ENCODE measurements around the gene PPP6C.
"Not testable (repeated sequence)": the region's sequence is repeated elsewhere in the genome, so short reads cannot be mapped to it uniquely, and the experiment has no call there.

The PPP6C gene

DNA sequence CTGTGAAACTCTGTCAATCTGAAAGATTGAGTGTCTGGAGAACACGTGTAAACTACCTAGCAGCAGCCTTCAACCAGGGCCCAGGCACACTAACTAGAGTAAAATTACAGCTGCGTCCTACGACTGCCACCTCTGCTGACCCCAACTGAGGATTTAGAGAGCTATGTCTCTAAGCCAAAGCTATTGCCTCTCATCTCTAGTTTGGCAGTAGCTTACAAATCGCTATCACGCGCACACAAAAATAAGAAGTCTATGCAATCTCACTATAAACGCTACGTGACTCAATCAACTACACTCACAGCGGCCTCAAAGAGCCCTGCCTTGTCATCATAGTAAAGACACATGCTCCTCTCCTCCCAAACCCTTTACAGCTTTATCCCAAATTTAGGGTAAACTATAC lies 8.7 kb downstream of the PPP6C start:
- DNase-seq, result no peak

GRCh38 chr9:125179776-125180175 lies 9.8 kb downstream of the PPP6C start:
- DNase-seq, result not testable (repeated sequence)

- no peak for DNase-seq
These were observed 11.7 kb downstream of the PPP6C start for GRCh38 chr9:125177888-125178287.

GRCh38 chr9:125176636-125177035 lies 13.0 kb downstream of the PPP6C start:
- DNase-seq, result no peak

DNA sequence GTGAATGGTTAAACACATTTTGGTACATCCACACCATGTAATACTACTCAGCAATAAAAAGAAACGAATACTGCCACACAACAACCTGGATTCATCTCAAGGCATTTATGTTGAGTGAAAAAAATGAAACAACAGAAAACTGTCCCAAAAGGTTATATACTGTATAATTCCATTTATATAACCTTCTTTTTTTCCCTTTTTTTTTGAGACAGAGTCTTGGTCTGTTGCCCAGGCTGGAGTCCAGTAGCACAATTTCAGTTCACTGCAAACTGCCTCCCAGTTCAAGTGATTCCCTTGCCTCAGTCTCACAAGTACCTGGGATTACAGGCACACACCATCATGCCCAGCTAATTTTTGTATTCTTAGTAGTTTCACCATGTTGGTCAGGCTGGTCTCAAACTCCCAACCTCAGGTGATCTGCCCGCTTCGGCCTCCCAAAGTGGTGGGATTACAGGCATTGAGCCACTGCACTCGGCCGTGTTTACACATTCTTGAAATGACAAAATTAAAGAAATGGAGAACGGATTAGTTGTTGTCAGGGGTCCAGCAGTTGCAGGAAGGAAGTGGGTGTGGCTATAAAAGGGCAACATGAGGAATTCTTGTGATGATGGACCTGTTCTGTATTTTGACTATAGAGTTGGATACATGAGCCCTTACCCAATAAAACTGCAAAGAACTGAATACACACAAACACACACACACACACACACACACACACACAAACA lies 17.4 kb downstream of the PPP6C start:
- no peak for DNase-seq

DNA sequence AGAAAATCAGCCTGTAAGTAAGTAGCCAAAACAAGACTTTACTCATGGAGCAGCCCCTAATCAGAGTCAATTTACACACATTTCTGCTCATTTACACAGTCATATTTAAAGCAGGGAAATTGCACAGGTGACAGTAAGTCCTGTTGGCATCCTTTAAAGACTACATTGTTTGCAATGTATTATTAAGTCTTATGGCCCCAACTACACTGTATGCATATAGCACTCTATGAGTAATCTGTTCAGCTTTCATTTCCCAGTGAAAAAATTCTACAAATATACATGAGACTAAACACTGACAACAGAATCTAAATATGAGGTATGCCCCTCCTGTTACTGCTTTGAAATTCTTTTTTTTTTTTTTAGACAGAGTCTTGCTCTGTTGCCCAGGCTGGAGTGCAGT lies 19.7 kb downstream of the PPP6C start:
- DNase-seq, result no peak

DNA sequence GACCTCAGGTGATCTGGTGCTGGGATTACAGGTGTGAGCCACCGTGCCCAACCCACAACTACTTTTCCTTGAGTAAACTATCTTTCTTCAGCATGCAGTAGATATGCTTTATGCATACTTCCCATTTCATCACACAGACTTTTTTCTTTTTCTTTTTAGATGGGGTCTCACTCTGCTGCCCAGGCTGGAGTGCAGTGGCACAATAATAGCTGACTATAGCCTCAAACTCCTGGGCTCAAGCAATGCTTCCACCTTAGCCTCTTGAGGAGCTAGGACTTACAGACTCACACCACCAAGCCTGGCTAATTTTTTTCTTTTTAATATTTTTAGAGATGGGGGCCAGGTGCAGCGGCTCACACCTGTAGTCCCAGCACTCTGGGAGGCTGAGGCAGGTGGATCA lies 22.8 kb downstream of the PPP6C start:
- DNase-seq, result no peak

DNA sequence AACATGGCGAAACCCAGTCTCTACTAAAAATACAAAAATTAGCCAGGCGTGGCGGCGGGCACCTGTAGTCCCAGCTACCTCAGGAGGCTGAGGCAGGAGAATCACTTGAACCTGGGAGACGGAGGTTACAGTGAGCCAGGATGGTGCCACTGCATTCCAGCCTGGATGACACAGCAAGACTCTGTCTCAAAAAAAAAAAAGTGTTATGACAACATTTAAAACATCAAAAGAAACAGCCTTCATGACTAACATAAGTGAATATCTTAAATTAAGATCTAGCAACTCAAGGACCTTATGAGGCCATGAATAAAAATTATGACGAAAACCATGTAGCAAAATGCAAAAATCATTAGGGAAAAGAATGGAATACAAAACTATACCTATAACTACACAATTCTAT lies 26.7 kb downstream of the PPP6C start:
- not testable (repeated sequence) for DNase-seq

- no peak for DNase-seq
These were observed 28.2 kb downstream of the PPP6C start for GRCh38 chr9:125161284-125161918.

GRCh38 chr9:125160750-125161149 lies 28.9 kb downstream of the PPP6C start:
- DNase-seq, result no peak

DNA sequence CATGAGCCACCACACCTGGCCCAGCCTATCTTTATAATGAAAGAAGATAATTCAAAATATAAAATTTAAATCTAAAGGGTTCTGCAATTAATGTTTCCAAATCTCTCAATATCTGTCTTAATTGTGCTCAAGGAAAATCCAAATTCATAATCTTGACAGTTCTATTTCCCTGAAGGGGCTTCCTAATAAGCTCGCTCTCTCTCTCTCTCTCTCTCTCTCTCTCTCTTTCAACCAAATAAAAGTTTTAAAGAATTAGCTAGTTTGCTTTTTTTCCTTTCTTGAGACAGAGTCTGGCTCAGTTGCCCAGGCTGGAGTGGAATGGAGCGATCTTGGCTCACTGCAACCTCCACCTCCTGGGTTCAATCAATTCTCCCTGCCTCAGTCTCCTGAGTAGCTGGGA lies 33.1 kb downstream of the PPP6C start:
- DNase-seq, result no peak

GRCh38 chr9:125153712-125154367 lies 35.8 kb downstream of the PPP6C start:
- no peak for DNase-seq

DNA sequence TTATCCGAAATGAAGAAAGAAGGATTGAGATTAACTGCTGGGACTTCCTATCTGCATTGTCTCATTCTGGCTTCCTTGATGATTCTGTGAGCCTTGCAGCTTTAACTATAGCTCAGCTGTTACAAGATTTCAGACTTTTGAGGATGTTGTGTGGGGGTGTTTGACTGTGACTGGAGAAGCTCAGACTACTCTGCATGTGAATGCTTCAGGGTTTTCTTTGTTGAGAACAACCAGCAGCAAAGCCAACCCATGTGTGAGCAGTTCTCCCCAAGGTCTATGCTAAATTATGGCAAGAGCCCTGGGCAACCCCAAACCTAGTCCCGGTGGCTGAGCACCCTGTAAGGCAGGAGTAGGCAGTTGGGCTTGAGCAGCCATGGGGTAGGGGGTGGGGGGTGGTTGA lies 37.9 kb downstream of the PPP6C start:
- DNase-seq, result no peak

DNA sequence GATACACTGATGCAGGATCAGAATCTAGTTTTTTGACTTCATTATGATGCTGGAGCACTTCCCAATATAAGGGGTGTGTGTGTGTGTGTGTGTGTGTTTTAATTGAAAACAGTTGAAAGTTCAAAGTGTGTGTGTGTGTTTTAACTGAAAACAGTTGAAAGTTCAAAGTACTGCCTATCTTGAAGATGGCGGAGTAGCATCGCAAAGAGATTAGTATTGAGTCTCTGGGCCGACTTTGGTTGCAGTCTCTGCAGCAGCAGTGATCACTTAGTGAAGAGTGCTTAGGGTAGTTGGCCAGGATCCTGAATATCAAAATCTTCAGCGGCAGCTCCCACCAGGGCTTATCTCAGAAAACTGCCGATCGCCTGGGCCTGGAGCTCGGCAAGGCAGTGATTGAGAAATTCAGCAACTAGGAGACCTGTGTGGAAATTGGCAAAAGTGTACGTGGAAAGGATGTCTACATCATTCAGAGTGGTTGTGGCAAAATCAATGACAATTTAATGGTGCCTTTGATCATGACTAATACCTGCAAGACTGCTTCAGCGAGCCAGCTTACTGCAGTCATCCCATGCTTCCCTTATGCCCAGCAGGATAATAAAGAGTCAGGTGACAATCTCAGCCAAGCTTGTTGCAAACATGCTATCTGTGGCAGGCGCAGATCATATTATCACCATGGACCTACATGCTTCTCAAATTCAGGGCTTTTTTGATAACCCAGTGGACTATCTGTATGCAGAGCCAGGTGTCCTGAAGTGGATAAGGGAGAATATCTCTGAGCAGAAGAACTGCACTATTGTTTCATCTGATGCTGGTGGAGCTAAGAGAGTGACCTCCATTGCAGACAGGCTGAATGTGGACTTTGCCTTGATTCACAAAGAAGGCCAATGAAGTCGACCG lies 39.0 kb downstream of the PPP6C start:
- no peak for DNase-seq

GRCh38 chr9:125147401-125147951 lies 42.1 kb downstream of the PPP6C start:
- no peak for DNase-seq

DNA sequence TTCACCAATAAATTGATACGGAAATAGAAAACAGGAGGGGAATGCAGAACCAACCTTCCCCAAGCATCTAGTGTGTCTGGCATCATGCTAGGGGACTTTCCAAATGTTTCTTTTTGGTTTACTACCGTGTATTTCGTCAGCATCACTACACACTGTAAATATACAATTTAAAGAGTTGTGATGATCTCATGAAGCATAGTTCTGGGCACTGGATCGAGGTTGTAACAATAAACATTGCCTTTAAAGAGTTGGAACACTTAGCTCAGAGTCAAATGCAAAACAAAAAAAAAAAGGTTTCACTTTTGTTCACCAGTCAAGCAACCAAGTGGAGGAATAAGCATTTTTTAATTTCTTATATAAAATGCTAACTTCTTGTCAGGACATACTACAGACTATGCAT lies 43.4 kb downstream of the PPP6C start:
- no peak for DNase-seq

DNA sequence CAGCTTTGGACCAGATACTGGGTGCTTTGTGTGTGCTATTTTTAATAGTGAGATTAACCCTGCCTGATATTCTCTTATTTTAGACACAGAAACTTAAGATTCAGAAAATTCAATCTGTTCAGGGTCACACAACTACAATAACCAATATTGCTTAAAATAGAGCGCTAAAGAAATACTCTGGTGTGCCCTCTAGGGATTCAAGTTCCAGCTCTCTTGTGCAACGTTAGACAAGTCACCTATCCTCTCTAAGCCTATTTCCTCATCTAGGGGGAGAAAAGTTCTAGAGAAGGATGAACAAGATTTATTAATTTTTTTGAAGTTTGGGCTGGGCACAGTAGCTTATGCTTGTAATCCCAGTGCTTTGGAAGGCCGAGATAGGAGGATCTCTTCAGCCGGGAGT lies 44.2 kb downstream of the PPP6C start:
- no peak for DNase-seq

- DNase-seq, result peak; percentile 97
These were observed 46.1 kb downstream of the PPP6C start, which contains the start of gene SCAI for GRCh38 chr9:125143377-125144090. Gene SCAI (minus strand): TSS chr9:125143528. CDS start chr9:125143437, 91 bp downstream.

DNA sequence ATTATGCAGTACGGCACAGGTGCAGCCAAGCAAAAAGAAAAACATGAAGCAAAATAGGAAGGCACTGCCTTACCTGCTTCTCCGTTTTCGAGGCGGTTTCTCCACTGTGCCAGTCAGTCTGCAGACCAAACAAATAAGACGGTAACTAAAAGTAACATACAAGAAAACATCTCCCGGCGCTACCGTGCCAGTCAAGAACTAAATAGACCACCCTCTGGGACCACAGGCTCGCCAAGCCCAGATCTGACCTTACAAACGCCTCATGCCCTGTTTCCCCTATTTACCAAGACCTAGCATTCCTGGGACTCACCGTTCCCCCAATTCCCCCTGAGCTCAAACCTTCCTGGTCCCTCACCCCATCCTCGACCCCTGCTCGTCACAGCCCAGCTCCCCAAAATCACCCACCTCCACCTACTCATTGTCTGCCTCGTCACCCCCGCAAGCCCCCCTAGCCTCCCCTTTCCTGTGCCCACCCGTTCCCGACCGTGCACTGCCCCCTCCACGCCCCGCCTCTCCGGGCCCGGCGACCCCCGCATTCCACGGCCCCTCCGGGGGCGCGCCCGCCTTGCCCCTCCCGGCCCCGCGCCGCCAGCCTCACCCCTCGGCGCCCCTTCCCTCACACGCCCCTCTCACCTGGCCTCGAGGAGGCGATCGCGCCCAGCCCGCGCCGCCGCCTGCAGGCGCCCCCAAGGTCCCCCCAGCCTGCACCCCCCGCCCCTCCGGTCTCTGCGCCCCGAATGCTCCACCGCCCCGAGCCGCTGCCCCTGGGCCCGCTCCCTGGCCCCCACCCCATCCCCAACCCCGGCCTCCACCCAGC lies 46.8 kb downstream of the PPP6C start:
- no peak for DNase-seq

GRCh38 chr9:125141751-125142150 lies 47.9 kb downstream of the PPP6C start:
- DNase-seq, result no peak

DNA sequence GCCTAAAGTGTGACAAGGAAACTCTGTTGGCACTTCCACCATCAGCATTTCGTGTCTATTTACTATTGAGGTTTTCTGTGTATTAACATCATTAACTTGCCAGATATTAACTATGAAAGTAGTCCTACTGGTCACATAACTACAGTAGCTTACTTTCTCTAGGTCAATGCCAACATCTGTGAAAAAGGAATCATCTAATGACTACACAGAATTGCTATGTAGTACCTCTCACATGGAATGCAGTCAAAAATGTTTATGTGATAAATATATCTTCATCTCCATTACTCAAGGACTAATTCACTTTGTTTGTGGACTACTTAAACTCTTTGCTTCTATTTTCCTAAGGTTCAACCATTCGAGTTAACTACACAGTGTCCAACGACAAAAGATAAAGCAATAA lies 48.4 kb downstream of the PPP6C start:
- no peak for DNase-seq
